Calu3 (cell line): ENCODE data around the gene OCA2. TPM values are rescaled to one million over a fixed set of nuclear protein-coding genes. Genes with fewer than 3 reads are reported as not detected.

Experiments used
- BruUV-seq: library from RNA; stranded (reverse); fragments of 400-500 nt; replicated peaks from 2 replicates; lab custom pipeline; 2021; lab: Mats Ljungman, UMichigan
- CTCF ChIA-PET: fragments of 300-600 bp; sonication (Branson Sonifier 250); formaldehyde crosslinking; loops from one replicate; lab custom pipeline; 2022; ENCODE audit warnings: antibody characterized with exemption; lab: Charles Lee
- DNase-seq: peaks from one replicate; pipeline ENCODE4 v3.0.0; 2022
- H3K27ac Mint-ChIP-seq: one replicate; pipeline ENCODE4 v1.8.0; 2022; ENCODE audit warnings: mixed read lengths; ENCODE audit not compliant: unreplicated experiment
- H3K27me3 Mint-ChIP-seq: one replicate; pipeline ENCODE4 v1.8.0; 2022; ENCODE audit warnings: mixed read lengths; ENCODE audit not compliant: unreplicated experiment
- H3K36me3 Mint-ChIP-seq: one replicate; pipeline ENCODE4 v1.8.0; 2022; ENCODE audit warnings: mild to moderate bottlenecking, moderate library complexity, mixed read lengths; ENCODE audit not compliant: insufficient read depth, unreplicated experiment
- H3K4me1 Mint-ChIP-seq: one replicate; pipeline ENCODE4 v1.8.0; 2022; ENCODE audit warnings: mild to moderate bottlenecking, low read depth, mixed read lengths; ENCODE audit not compliant: unreplicated experiment
- H3K4me3 Mint-ChIP-seq: one replicate; pipeline ENCODE4 v1.8.0; 2022; ENCODE audit warnings: mild to moderate bottlenecking, low read depth, moderate library complexity, mixed read lengths; ENCODE audit not compliant: unreplicated experiment
- H3K9me3 Mint-ChIP-seq: one replicate; pipeline ENCODE4 v1.8.0; 2022; ENCODE audit warnings: low read depth, mixed read lengths; ENCODE audit not compliant: unreplicated experiment
- CTCF ChIP-seq: fragments of 200-600 bp; IDR thresholded peaks from one replicate; pipeline ENCODE4 v1.8.0; 2022; ENCODE audit warnings: antibody characterized with exemption; ENCODE audit not compliant: unreplicated experiment
- intact Hi-C: fragments of 100-400 bp; cut with micrococcal nuclease; formaldehyde crosslinking; loops from one replicate; pipeline ENCODE4 v1.10.0; 2022; ENCODE audit not compliant: unreplicated experiment
- total RNA-seq: library from RNA; stranded (reverse); gene quantifications from 2 replicates; pipeline ENCODE4 v1.2.3, GENCODE V29; 2022

Gene OCA2
- total RNA-seq, 1 experiment from 2014 or later: not detected

- H3K36me3 Mint-ChIP-seq: no peaks in the 10 kb centered on the region
- no peaks in the 10 kb centered on the region for H3K27me3 Mint-ChIP-seq
- peaks cover 2% of the 10 kb centered on the region for H3K9me3 Mint-ChIP-seq
- no peak overlapping the region for H3K27ac Mint-ChIP-seq
- CTCF ChIA-PET: no interaction called here
- no TSS peak for BruUV-seq
- DNase-seq: no peak
- H3K4me3 Mint-ChIP-seq: no peak overlapping the region
- H3K4me1 Mint-ChIP-seq: no peaks in the 10 kb centered on the region
- intact Hi-C loops: no loop called here
- no peak for TF ChIP-seq CTCF
Measured at GRCh38 chr15:27983496-27983895, 115.6 kb downstream of the OCA2 start.

- BruUV-seq: no TSS peak
- Mint-ChIP-seq H3K36me3 (no peaks in the 10 kb centered on the region), H3K4me3 (no peak overlapping the region), H3K4me1 (no peaks in the 10 kb centered on the region), H3K27me3 (no peaks in the 10 kb centered on the region), H3K27ac (no peak overlapping the region), H3K9me3 (peaks cover 2% of the 10 kb centered on the region)
- no peak for TF ChIP-seq CTCF
- CTCF ChIA-PET: no interaction called here
- DNase-seq: no peak
- intact Hi-C loops: no loop called here
Measured at GRCh38 chr15:27977696-27978095, 121.4 kb downstream of the OCA2 start.

GRCh38 chr15:27973886-27974285 is 125.2 kb downstream of the OCA2 start:
- TF ChIP-seq CTCF: no peak

GRCh38 chr15:27970661-27971392 is 128.3 kb downstream of the OCA2 start:
- no peak for TF ChIP-seq CTCF
- no peak overlapping the region for H3K4me3 Mint-ChIP-seq
- no peaks in the 10 kb centered on the region for H3K9me3 Mint-ChIP-seq
- no peaks in the 10 kb centered on the region for H3K4me1 Mint-ChIP-seq
- BruUV-seq: no TSS peak
- H3K27me3 Mint-ChIP-seq: no peaks in the 10 kb centered on the region
- intact Hi-C loops: no loop called here
- no peak for DNase-seq
- H3K27ac Mint-ChIP-seq: no peak overlapping the region
- H3K36me3 Mint-ChIP-seq: no peaks in the 10 kb centered on the region
- CTCF ChIA-PET: no interaction called here

More at GRCh38 chr15:27973886-27974285, 125.2 kb downstream of the OCA2 start:
- Mint-ChIP-seq H3K27me3 (no peaks in the 10 kb centered on the region), H3K4me3 (no peak overlapping the region), H3K36me3 (no peaks in the 10 kb centered on the region), H3K9me3 (no peaks in the 10 kb centered on the region), H3K27ac (no peak overlapping the region), H3K4me1 (no peaks in the 10 kb centered on the region)
- CTCF ChIA-PET: no interaction called here
- intact Hi-C loops: no loop called here
- BruUV-seq: no TSS peak
- DNase-seq: no peak
